GM12878 (cell line): Measurements from ENCODE around the gene NOP56. TPM values are rescaled to one million over a fixed set of nuclear protein-coding genes. Genes with fewer than 3 reads are reported as not detected.
A peak's percentile ranks its signal among the peaks of the same experiment; 100 is the strongest.

Source experiments
- ATAC-seq: fragments of 200-7000 bp; cut with Tn5 transposase; 3 replicates; pipeline ENCODE4 v1.9.1; 2020; ENCODE audit warnings: mild to moderate bottlenecking, moderate library complexity
- BruUV-seq: library from RNA; stranded (reverse); fragments of 400-500 nt; replicated peaks from 2 replicates; lab custom pipeline; 2021; lab: Mats Ljungman, UMichigan
- CTCF ChIA-PET: fragments of 300-600 bp; sonication (Branson Sonifier 250); formaldehyde crosslinking; extraction: SDS; loops from one replicate; lab custom pipeline; 2021; ENCODE audit warnings: inconsistent platforms; lab: Yijun Ruan, JAX
- POLR2A ChIA-PET: fragments of 350-600 bp; formaldehyde crosslinking; extraction: SDS; loops from one replicate; lab custom pipeline; 2021; ENCODE audit warnings: inconsistent platforms; lab: Charles Lee
- RAD21 ChIA-PET: fragments of 300-600 bp; sonication (Branson Sonifier 250); formaldehyde crosslinking; loops from one replicate; lab custom pipeline; 2023; ENCODE audit warnings: antibody characterized with exemption; ENCODE audit not compliant: unreplicated experiment; lab: Charles Lee
- SMC1A ChIA-PET: fragments of 300-600 bp; sonication (Branson Sonifier 250); formaldehyde crosslinking; loops from one replicate; lab custom pipeline; 2023; ENCODE audit not compliant: unreplicated experiment, uncharacterized antibody; lab: Charles Lee
- DNase-seq: peaks from one replicate; pipeline ENCODE4 v3.0.0-alpha.2; 2011; ENCODE audit warnings: low read depth, low spot score
- FAIRE-seq: peaks from 3 replicates; lab custom pipeline; 2011; peaks lifted over from hg19 to GRCh38; lab: Jason Lieb, UNC
- H2AFZ ChIP-seq: 2 replicates; pipeline ENCODE4 v1.6.0; 2011; ENCODE audit warnings: low read depth, low read length, control low read depth; ENCODE audit not compliant: control insufficient read depth
- H3K27ac ChIP-seq: 2 replicates; pipeline ENCODE4 v1.5.1; 2011; ENCODE audit warnings: control low read depth; ENCODE audit not compliant: control insufficient read depth, insufficient read depth
- H3K27me3 ChIP-seq, 2 experiments: replicated peaks in 1 of 2; 2 replicates each; pipeline versions ENCODE4 v1.6.0 to v1.6.1; 2011; ENCODE audit warnings: low read length in 1 of 2; ENCODE audit not compliant: control insufficient read depth in 2 of 2, insufficient read depth in 2 of 2
- H3K36me3 ChIP-seq, 2 experiments: 2 replicates each; pipeline ENCODE4 v1.5.1; 2011; ENCODE audit warnings: low read length in 1 of 2; ENCODE audit not compliant: control insufficient read depth in 2 of 2, insufficient read depth in 2 of 2
- H3K4me1 ChIP-seq: 2 replicates; pipeline ENCODE4 v1.6.1; 2011; ENCODE audit warnings: mild to moderate bottlenecking, low read length, moderate library complexity, mixed read lengths; ENCODE audit not compliant: control insufficient read depth, insufficient read depth
- H3K4me2 ChIP-seq: 2 replicates; pipeline ENCODE4 v1.6.0; 2011; ENCODE audit warnings: control low read depth; ENCODE audit not compliant: control insufficient read depth, insufficient read depth
- H3K4me3 ChIP-seq: fragments of 200-600 bp; sonication (generic); 2 replicates; pipeline ENCODE4 v1.5.1; 2016
- H3K79me2 ChIP-seq: 2 replicates; pipeline ENCODE4 v1.6.0; 2011; ENCODE audit warnings: low read length; ENCODE audit not compliant: control insufficient read depth, insufficient read depth
- H3K9ac ChIP-seq: 2 replicates; pipeline ENCODE4 v1.8.0; 2011; ENCODE audit warnings: low read length, control low read depth, mixed read lengths; ENCODE audit not compliant: control insufficient read depth, insufficient read depth
- H3K9me3 ChIP-seq: replicated peaks from 3 replicates; pipeline ENCODE4 v1.5.1; 2011; ENCODE audit warnings: mild to moderate bottlenecking, low read length; ENCODE audit not compliant: control insufficient read depth, insufficient read depth
- H4K20me1 ChIP-seq: 2 replicates; pipeline ENCODE4 v1.6.0; 2011; ENCODE audit not compliant: control insufficient read depth, insufficient read depth
- CTCF ChIP-seq, 3 experiments: IDR thresholded peaks in 2 of 3; conservative IDR thresholded peaks in 1 of 3; 2 replicates each; pipeline ENCODE4 v1.5.1; 2011; ENCODE audit warnings: low read depth in 3 of 3, low read length in 3 of 3, mild to moderate bottlenecking in 3 of 3, control low read depth in 2 of 3, moderate library complexity in 2 of 3, inconsistent platforms in 1 of 3, mixed read lengths in 1 of 3; ENCODE audit not compliant: control insufficient read depth in 2 of 3, insufficient read depth in 1 of 3; ENCODE audit errors: extremely low read depth in 1 of 3
- MYB ChIP-seq: fragments of 150-350 bp; IDR thresholded peaks from 2 replicates; pipeline ENCODE4 v1.6.1; 2014; ENCODE audit warnings: mild to moderate bottlenecking, low read depth, low read length, borderline replicate concordance
- POLR2AphosphoS5 ChIP-seq: IDR thresholded peaks from 2 replicates; pipeline ENCODE4 v1.6.1; 2011; ENCODE audit warnings: mild to moderate bottlenecking, low read length, inconsistent platforms
- PRDM15 ChIP-seq: fragments of 450-650 bp; formaldehyde crosslinking; IDR thresholded peaks from 2 replicates; pipeline ENCODE4 v1.4.0; 2020; ENCODE audit warnings: mild to moderate bottlenecking, moderate library complexity
- RAD51 ChIP-seq: fragments of 450-650 bp; IDR thresholded peaks from 2 replicates; pipeline ENCODE4 v1.6.1; 2016; ENCODE audit warnings: moderate library complexity, mild to moderate bottlenecking, inconsistent platforms
- SUZ12 ChIP-seq: fragments of 200-600 bp; sonication (generic); IDR thresholded peaks from one replicate; pipeline ENCODE4 v1.6.1; 2018; ENCODE audit warnings: antibody characterized with exemption, mild to moderate bottlenecking; ENCODE audit not compliant: unreplicated experiment
- TAF1 ChIP-seq: IDR thresholded peaks from 2 replicates; pipeline ENCODE4 v1.6.1; 2011; ENCODE audit warnings: mild to moderate bottlenecking, low read depth, low read length, borderline replicate concordance
- ZBTB11 ChIP-seq: fragments of 450-650 bp; formaldehyde crosslinking; IDR thresholded peaks from 2 replicates; pipeline ENCODE4 v1.5.0; 2022; ENCODE audit warnings: mild to moderate bottlenecking, missing genetic modification characterization
- WGBS: methylation state at CpG from one replicate; pipeline ENCODE4 v1.1.6; 2016; ENCODE audit warnings: low lambda C conversion rate; ENCODE audit not compliant: insufficient replicate concordance, insufficient coverage; ENCODE audit errors: missing lambda C conversion rate; 5-methylcytosine and 5-hydroxymethylcytosine counted together
- in situ Hi-C: fragments of 300-500 bp; cut with MboI; formaldehyde crosslinking; loops from 9 replicates; pipeline ENCODE4 v1.14.3; 2018; ENCODE audit warnings: mixed read lengths
- intact Hi-C: fragments of 100-400 bp; cut with micrococcal nuclease; formaldehyde crosslinking; loops from one replicate; pipeline ENCODE4 v1.14.2; 2022; ENCODE audit not compliant: unreplicated experiment
- polyA plus RNA-seq, 11 experiments: library from polyadenylated mRNA; depleted of rRNA in 4 of 11; unstranded in 6 of 11; stranded (reverse) in 5 of 11; fragments of >200 nt; fragmentation: Nextera tagmentation in 4 of 11; fragmentation: Illumina TruSeq in 1 of 11; extraction: Ambion mirVana in 4 of 11; extraction: Trizol in 1 of 11; gene quantifications; 1 replicate in 1 of 11; 2 replicates in 10 of 11; pipeline versions ENCODE4 v1.2.1 to v1.2.3, GENCODE V29; 2011 to 2016; ENCODE audit warnings: inconsistent platforms in 2 of 11, missing spikeins in 2 of 11, low read depth in 1 of 11
- total RNA-seq, 4 experiments: library from RNA; depleted of rRNA in 3 of 4; stranded (reverse); fragments of >200 nt in 3 of 4; fragmentation: Illumina TruSeq in 1 of 4; extraction: Trizol in 1 of 4; gene quantifications; 2 replicates each; pipeline versions ENCODE4 v1.2.1 to v1.2.3, GENCODE V29; 2013 to 2021

Gene NOP56
- total and polyA plus RNA-seq, 10 of the 15 experiments (the other 5 are each of a cell fraction or from before 2014, with no cell fraction given): 254 to 550 (median 464) TPM

- H2AFZ ChIP-seq: no peak overlapping the region
- no peaks in the 10 kb centered on the region for H3K9me3 ChIP-seq
- intact Hi-C loops (loop anchor here (5.0 kb wide), 1 partner anchor 183 kb away; the partner anchor contains the start of gene SNRPB), in situ Hi-C loops (no loop called here)
- FAIRE-seq: no peak
- H3K36me3 ChIP-seq: peaks cover 29 to 37% of the 10 kb centered on the region in 2 experiments
- CTCF ChIA-PET: interaction anchor here (0.7 to 1.4 kb wide), 4 partner anchors 10 to 346 kb away, joined by 3 to 4 read pairs (median 4); no protein-coding TSS in a partner anchor
- no peaks in the 10 kb centered on the region for H3K27me3 ChIP-seq
- H4K20me1 ChIP-seq: peaks cover 17% of the 10 kb centered on the region
- peak overlapping the region; percentile 95 for H3K4me2 ChIP-seq
- peaks cover 13% of the 10 kb centered on the region for H3K4me1 ChIP-seq
- peak overlapping the region; percentile 95 for H3K4me3 ChIP-seq
- POLR2A ChIA-PET: interaction anchor here (1.2 to 5.6 kb wide), 2 partner anchors 10 to 186 kb away, joined by 4 to 47 read pairs; partner anchors contain the start of genes IDH3B, PCED1A and VPS16
- TF ChIP-seq PRDM15 (no peak), POLR2AphosphoS5 (peak; percentile 12; the same call in 1 of the 2 replicates), TAF1 (no peak), MYB (no peak), CTCF (IDR thresholded peaks at IDR 0.05 in 2 of 3, conservative IDR thresholded peaks at IDR 0.05 in 1 of 3; ENCODE audit: control insufficient read depth in 2 of 3, extremely low read depth in 1 of 3, insufficient read depth in 1 of 3, low read depth in 3 of 3, low read length in 3 of 3) (no peak), ZBTB11 (CRISPR knock-in tag) (no peak), RAD51 (no peak), SUZ12 (no peak)
- H3K9ac ChIP-seq: no peak overlapping the region
- SMC1A ChIA-PET: interaction anchor here (4.9 kb wide), 1 partner anchor 10 kb away, joined by 25 read pairs; the partner anchor contains the start of gene IDH3B
- no peak overlapping the region for H3K27ac ChIP-seq
- no TSS peak for BruUV-seq
- WGBS: 98% methylated on average over 3 of the region's 3 CpGs
- no peak for DNase-seq
- ATAC-seq: no peak
- H3K79me2 ChIP-seq: peaks cover 52% of the 10 kb centered on the region
- RAD21 ChIA-PET: no interaction called here
Measured at GRCh38 chr20:2654831-2655230, 2.4 kb downstream of the NOP56 start.
